Thyroid gland (tissue), 4 donors: ENCODE data around the gene ST7L. TPM values are rescaled to one million over a fixed set of nuclear protein-coding genes. Genes with fewer than 3 reads are reported as not detected.

ENCODE experiments used
- DNase-seq, 2 donors: peaks; one replicate each; pipeline ENCODE4 v3.0.0-alpha.2; 2019
- H3K27ac ChIP-seq, 3 donors: fragments of 200-600 bp; sonication (generic); 1 replicate in 2 of 3; 2 replicates in 1 of 3; pipeline ENCODE4 v1.5.1; 2016 to 2019; ENCODE audit warnings: mild to moderate bottlenecking in 1 of 3, moderate library complexity in 1 of 3
- H3K27me3 ChIP-seq: fragments of 200-600 bp; sonication (generic); one replicate; pipeline ENCODE4 v1.5.1; 2019
- H3K36me3 ChIP-seq, 2 donors: fragments of 200-600 bp; sonication (generic); one replicate each; pipeline ENCODE4 v1.5.1; 2016 to 2019
- H3K4me1 ChIP-seq, 2 donors: fragments of 200-600 bp; sonication (generic); one replicate each; pipeline ENCODE4 v1.5.1; 2017 to 2019
- H3K4me3 ChIP-seq, 3 donors: fragments of 200-600 bp; sonication (generic); replicated peaks in 1 of 3; 1 replicate in 2 of 3; 2 replicates in 1 of 3; pipeline ENCODE4 v1.5.1; 2016; ENCODE audit warnings: mild to moderate bottlenecking in 1 of 3
- H3K9me3 ChIP-seq: fragments of 200-600 bp; sonication (generic); one replicate; pipeline ENCODE4 v1.5.1; 2017
- CTCF ChIP-seq, 6 experiments: fragments of 200-600 bp in 3 of 6; fragments of 450-650 bp in 3 of 6; sonication (generic) in 3 of 6; IDR thresholded peaks; one replicate each; pipeline ENCODE4 v1.5.1; 2016 to 2019; ENCODE audit warnings: antibody characterized with exemption in 6 of 6, mild to moderate bottlenecking in 2 of 6, inconsistent platforms in 1 of 6, moderate library complexity in 1 of 6
- POLR2A ChIP-seq, 2 donors: fragments of 450-650 bp; IDR thresholded peaks; one replicate each; pipeline ENCODE4 v1.6.1; 2017; ENCODE audit warnings: antibody characterized with exemption in 2 of 2, mild to moderate bottlenecking in 2 of 2, moderate library complexity in 1 of 2
- WGBS, 2 donors: methylation state at CpG; one replicate each; pipeline ENCODE4 v1.1.5; 2017; 5-methylcytosine and 5-hydroxymethylcytosine counted together
- intact Hi-C: fragments of 100-400 bp; cut with DNase I; formaldehyde crosslinking; loops from one replicate; pipeline ENCODE4 v1.15.1; 2023
- total RNA-seq, 4 donors: library from RNA; depleted of rRNA; stranded (reverse); fragments of >200 nt; gene quantifications; one replicate each; pipeline ENCODE4 v1.2.3, GENCODE V29; 2016

ST7L gene
- total RNA-seq, 4 donors from 2014 or later = 27.3 to 46.4 (median 44.9) TPM

GRCh38 chr1:112544011-112544688 lies 74.8 kb downstream of the ST7L start:
- TF ChIP-seq CTCF (IDR thresholded peaks at IDR 0.05) = no peak
- TF ChIP-seq POLR2A (IDR thresholded peaks at IDR 0.05) = no peak
- no peaks in the 10 kb centered on the region for H3K27me3 ChIP-seq
- H3K36me3 ChIP-seq = peaks cover 0 to 5% of the 10 kb centered on the region in 2 donors
- intact Hi-C loops = no loop called here
- no peaks in the 10 kb centered on the region for H3K9me3 ChIP-seq
- no peak overlapping the region for H3K4me3 ChIP-seq
- no peaks in the 10 kb centered on the region for H3K4me1 ChIP-seq
- no peak for DNase-seq
- 65 to 82% methylated on average over 1 of the region's 1 CpG for WGBS, 2 donors
- peak overlapping the region in 1 of 3 donors; percentile 34 for H3K27ac ChIP-seq

- 90 to 95% methylated on average over 9 of the region's 9 CpGs for WGBS, 2 donors
- H3K36me3 ChIP-seq = peaks cover 0 to 8% of the 10 kb centered on the region in 2 donors
- no peaks in the 10 kb centered on the region for H3K27me3 ChIP-seq
Measured at GRCh38 chr1:112542206-112542973, 76.6 kb downstream of the ST7L start.

GRCh38 chr1:112541299-112541698 lies 77.6 kb downstream of the ST7L start:
- DNase-seq = no peak
- TF ChIP-seq POLR2A (IDR thresholded peaks at IDR 0.05) = no peak
- TF ChIP-seq CTCF (IDR thresholded peaks at IDR 0.05) = no peak
- 45 to 47% methylated on average over 1 of the region's 1 CpG for WGBS, 2 donors

More at GRCh38 chr1:112542206-112542973, 76.6 kb downstream of the ST7L start:
- Histone ChIP-seq H3K4me1 (no peaks in the 10 kb centered on the region), H3K9me3 (no peaks in the 10 kb centered on the region), H3K27ac (no peak overlapping the region), H3K4me3 (no peak overlapping the region)
- no peak for DNase-seq
- TF ChIP-seq POLR2A (IDR thresholded peaks at IDR 0.05) (no peak), CTCF (IDR thresholded peaks at IDR 0.05) (no peak)
- intact Hi-C loops = no loop called here

GRCh38 chr1:112540226-112540794 lies 78.6 kb downstream of the ST7L start:
- intact Hi-C loops = no loop called here
- Histone ChIP-seq H3K36me3 (peaks cover 0 to 8% of the 10 kb centered on the region in 2 donors), H3K4me1 (no peaks in the 10 kb centered on the region), H3K4me3 (no peak overlapping the region), H3K9me3 (no peaks in the 10 kb centered on the region), H3K27me3 (no peaks in the 10 kb centered on the region), H3K27ac (no peak overlapping the region)
- no peak for DNase-seq
- WGBS, 2 donors = 0 to 54% methylated on average over 1 of the region's 1 CpG
- TF ChIP-seq CTCF (IDR thresholded peaks at IDR 0.05) (no peak), POLR2A (IDR thresholded peaks at IDR 0.05) (no peak)

More at GRCh38 chr1:112541299-112541698, 77.6 kb downstream of the ST7L start:
- no peaks in the 10 kb centered on the region for H3K4me1 ChIP-seq
- no peak overlapping the region for H3K4me3 ChIP-seq
- peaks cover 0 to 8% of the 10 kb centered on the region in 2 donors for H3K36me3 ChIP-seq
- H3K27ac ChIP-seq = no peak overlapping the region
- H3K27me3 ChIP-seq = no peaks in the 10 kb centered on the region
- no peaks in the 10 kb centered on the region for H3K9me3 ChIP-seq
- intact Hi-C loops = no loop called here
